HG02884 (cell line): ENCODE measurements around the gene GADD45B.
"Not testable (repeated sequence)": the region's sequence is repeated elsewhere in the genome, so short reads cannot be mapped to it uniquely, and the experiment has no call there.

Experiments
- ATAC-seq: cut with Tn5 transposase; IDR thresholded peaks from one replicate; pipeline ENCODE4 v1.9.1; 2021; ENCODE audit warnings: mild to moderate bottlenecking, moderate library complexity; ENCODE audit not compliant: unreplicated experiment

GADD45B gene

GRCh38 chr19:2512523-2513431 is 36.9 kb downstream of the GADD45B start:
- no peak for ATAC-seq

- no peak for ATAC-seq
Observed at GRCh38 chr19:2514981-2515518, 39.1 kb downstream of the GADD45B start.

DNA sequence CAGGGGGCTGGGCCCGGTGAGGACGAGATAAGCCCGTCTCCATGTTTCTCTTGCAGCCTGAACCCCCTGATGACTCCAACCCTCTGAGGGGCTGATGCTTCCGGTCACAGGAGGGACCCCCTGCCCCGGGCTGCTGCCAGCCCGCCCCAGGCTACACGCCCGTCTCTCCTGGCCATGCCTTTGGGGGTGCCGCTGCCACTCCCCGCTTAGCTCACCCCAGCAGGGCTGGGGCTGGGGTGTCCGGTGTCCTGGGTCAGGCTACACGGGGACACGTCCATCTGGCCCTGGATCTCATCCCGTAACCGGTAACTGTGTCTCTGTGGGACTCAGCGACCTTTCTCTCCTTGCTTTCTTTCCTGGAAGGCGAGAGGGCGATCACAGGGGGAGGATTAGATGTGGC is 40.8 kb downstream of the GADD45B start:
- ATAC-seq, result no peak

DNA sequence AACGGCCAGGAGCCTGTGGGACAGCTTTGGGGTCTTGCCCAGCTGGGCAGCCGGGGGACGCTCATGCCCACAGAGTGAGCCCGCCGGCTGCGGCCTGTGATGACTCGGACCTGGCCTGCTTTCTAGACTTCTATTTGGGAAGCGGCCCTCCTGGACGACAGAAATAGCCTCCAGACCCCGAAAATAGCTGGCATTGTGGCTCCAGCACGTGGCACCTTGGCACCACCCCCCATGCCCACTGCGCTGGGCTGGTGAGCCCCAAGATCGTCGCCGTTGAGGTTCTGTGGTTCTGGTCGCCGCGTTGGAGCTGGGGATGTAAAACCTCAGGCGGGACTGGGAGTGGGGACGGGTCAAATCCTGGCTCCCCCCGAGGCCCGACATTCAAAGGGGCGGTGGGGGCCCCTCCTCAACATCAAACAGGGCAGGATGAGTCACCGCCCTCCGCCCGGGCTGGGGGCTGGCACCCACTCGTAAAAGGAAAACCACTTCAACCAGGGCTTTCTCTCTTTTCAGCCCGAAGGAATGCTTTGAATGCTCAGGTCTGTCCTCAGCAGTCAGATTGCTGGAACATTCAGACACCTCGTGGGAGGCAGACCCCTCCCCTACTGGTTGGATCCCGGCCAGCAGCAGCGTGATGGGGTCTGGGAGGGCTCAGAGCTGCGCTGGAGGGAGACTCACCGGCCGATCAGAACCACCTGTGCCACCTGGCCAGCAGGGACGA is 42.1 kb downstream of the GADD45B start:
- ATAC-seq, result no peak

DNA sequence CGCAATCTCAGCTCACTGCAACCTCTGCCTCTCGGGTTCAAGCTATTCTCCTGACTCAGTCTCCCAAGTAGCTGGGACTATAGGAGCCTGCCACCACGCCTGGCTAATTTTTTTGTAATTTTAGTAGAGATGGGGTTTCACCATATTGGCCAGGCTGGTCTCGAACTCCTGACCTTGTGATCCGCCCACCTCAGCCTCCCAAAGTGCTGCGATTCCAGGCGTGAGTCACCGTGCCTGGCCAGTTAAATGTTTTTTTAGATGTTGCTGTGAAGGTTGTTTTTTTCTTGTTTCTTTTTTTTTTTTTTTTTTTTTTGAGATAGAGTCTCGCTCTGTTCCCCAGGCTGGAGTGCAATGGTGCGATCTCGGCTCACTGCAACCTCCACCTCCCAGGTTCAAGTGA is 42.9 kb downstream of the GADD45B start:
- not testable (repeated sequence) for ATAC-seq

DNA sequence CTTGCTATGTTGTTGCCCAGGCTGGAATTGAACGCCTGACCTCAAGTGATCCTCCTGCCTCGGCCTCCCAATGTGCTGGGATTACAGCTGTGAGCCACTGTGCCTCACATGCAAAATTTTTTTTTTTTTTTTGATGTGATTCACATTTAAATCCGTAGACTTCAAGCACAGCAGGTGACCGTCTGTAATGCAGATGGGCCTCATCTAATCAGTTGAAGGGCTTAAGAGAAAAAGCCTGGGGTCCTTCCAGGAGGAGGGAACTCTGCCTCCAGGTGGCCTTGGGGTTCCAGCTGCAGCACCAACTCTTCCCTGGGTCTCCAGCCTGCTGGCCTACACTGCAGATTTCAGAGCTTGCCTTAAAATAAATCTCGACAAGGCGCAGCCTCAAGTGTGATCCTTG is 43.6 kb downstream of the GADD45B start:
- ATAC-seq, result no peak

GRCh38 chr19:2523630-2524311 is 47.8 kb downstream of the GADD45B start:
- no peak for ATAC-seq

- ATAC-seq, result no peak
Observed at GRCh38 chr19:2524361-2524839, 48.5 kb downstream of the GADD45B start.

DNA sequence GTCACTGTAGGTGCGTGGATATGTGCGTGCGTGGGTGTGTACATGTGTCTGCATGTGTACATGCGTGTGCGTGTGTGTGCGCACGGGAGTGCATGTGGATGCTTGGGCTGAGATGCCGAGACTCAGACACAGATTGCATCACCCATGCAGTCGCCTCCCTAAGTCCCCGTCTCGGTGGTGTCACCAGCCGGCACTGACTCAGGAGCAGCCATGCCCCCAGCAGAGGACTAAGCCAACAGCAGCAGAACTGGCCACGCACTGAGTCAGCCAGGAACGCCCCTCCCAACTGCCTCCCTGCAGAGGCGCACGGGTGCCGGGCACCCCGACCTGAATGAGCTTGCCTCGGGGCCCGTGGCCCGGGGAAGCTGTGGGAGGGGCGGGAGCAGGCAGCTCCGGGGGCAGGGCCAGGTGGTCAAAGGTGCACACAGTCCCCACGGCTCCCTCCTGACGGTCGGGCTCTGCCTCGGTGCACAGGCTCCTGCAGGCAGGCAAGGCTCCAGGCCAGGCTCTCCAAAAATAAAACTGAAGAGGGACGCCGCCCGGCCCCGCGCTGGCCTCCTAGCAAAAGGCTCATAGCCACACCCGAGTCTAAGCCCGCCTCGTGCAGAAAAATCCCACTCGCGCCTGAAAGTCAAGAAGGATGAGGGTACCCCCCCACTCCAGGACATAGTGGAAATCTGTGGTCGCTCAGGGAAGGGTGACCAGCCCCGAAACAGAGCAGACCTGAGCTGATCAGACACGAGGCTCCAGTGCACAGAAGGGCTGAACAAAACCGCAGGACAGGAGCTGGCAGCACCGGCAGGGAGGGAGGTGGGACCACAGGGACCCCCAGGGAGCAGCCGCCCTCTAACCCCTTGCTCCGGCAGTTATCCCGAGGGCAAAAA is 49.2 kb downstream of the GADD45B start:
- ATAC-seq, result no peak

- no peak for ATAC-seq
Observed at GRCh38 chr19:2527171-2527570, 51.2 kb downstream of the GADD45B start.

DNA sequence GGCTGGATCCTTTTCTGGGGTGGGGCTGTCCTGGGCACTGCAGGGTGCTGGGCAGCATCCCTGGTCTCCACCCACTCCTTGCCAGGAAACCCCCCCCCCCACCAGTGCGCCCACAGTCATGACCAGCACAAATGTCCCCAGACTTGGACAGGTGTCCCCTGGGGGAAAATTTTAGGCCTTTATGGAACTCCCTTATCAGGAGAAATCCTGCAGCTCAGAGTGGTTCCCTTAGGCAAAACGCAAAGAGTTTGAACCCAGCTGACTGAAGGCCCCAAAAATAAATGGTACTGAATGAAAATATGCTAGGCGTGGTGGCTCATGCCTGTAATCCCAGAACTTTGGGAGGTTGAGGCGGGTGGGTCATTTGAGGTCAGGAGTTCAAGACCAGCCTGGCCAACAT is 51.8 kb downstream of the GADD45B start:
- ATAC-seq, result no peak
